Calu3 (cell line): Measurements from ENCODE around the gene SCN3B. TPM values are rescaled to one million over a fixed set of nuclear protein-coding genes. Genes with fewer than 3 reads are reported as not detected.

Source experiments
- BruUV-seq: library from RNA; stranded (reverse); fragments of 400-500 nt; replicated peaks from 2 replicates; lab custom pipeline; 2021; lab: Mats Ljungman, UMichigan
- CTCF ChIA-PET: fragments of 300-600 bp; sonication (Branson Sonifier 250); formaldehyde crosslinking; loops from one replicate; lab custom pipeline; 2022; ENCODE audit warnings: antibody characterized with exemption; lab: Charles Lee
- DNase-seq: peaks from one replicate; pipeline ENCODE4 v3.0.0; 2022
- H3K27ac Mint-ChIP-seq: one replicate; pipeline ENCODE4 v1.8.0; 2022; ENCODE audit warnings: mixed read lengths; ENCODE audit not compliant: unreplicated experiment
- H3K27me3 Mint-ChIP-seq: one replicate; pipeline ENCODE4 v1.8.0; 2022; ENCODE audit warnings: mixed read lengths; ENCODE audit not compliant: unreplicated experiment
- H3K36me3 Mint-ChIP-seq: one replicate; pipeline ENCODE4 v1.8.0; 2022; ENCODE audit warnings: mild to moderate bottlenecking, moderate library complexity, mixed read lengths; ENCODE audit not compliant: insufficient read depth, unreplicated experiment
- H3K4me1 Mint-ChIP-seq: one replicate; pipeline ENCODE4 v1.8.0; 2022; ENCODE audit warnings: mild to moderate bottlenecking, low read depth, mixed read lengths; ENCODE audit not compliant: unreplicated experiment
- H3K4me3 Mint-ChIP-seq: one replicate; pipeline ENCODE4 v1.8.0; 2022; ENCODE audit warnings: mild to moderate bottlenecking, low read depth, moderate library complexity, mixed read lengths; ENCODE audit not compliant: unreplicated experiment
- H3K9me3 Mint-ChIP-seq: one replicate; pipeline ENCODE4 v1.8.0; 2022; ENCODE audit warnings: low read depth, mixed read lengths; ENCODE audit not compliant: unreplicated experiment
- intact Hi-C: fragments of 100-400 bp; cut with micrococcal nuclease; formaldehyde crosslinking; loops from one replicate; pipeline ENCODE4 v1.10.0; 2022; ENCODE audit not compliant: unreplicated experiment
- total RNA-seq: library from RNA; stranded (reverse); gene quantifications from 2 replicates; pipeline ENCODE4 v1.2.3, GENCODE V29; 2022
- TF ChIP-seq, protein P1 (sequence below): fragments of 200-600 bp; IDR thresholded peaks from one replicate; pipeline ENCODE4 v1.8.0; 2022; ENCODE audit warnings: antibody characterized with exemption; ENCODE audit not compliant: unreplicated experiment

The SCN3B gene
- total RNA-seq, 1 experiment from 2014 or later: 0.45 TPM

- Mint-ChIP-seq H3K9me3 (no peaks in the 10 kb centered on the region), H3K36me3 (no peaks in the 10 kb centered on the region), H3K4me1 (no peaks in the 10 kb centered on the region), H3K27ac (no peak overlapping the region), H3K4me3 (no peak overlapping the region), H3K27me3 (peaks cover 58% of the 10 kb centered on the region)
- intact Hi-C loops: no loop called here
- CTCF ChIA-PET: no interaction called here
- no TSS peak for BruUV-seq
- DNase-seq: no peak
- TF ChIP-seq, protein P1, sequence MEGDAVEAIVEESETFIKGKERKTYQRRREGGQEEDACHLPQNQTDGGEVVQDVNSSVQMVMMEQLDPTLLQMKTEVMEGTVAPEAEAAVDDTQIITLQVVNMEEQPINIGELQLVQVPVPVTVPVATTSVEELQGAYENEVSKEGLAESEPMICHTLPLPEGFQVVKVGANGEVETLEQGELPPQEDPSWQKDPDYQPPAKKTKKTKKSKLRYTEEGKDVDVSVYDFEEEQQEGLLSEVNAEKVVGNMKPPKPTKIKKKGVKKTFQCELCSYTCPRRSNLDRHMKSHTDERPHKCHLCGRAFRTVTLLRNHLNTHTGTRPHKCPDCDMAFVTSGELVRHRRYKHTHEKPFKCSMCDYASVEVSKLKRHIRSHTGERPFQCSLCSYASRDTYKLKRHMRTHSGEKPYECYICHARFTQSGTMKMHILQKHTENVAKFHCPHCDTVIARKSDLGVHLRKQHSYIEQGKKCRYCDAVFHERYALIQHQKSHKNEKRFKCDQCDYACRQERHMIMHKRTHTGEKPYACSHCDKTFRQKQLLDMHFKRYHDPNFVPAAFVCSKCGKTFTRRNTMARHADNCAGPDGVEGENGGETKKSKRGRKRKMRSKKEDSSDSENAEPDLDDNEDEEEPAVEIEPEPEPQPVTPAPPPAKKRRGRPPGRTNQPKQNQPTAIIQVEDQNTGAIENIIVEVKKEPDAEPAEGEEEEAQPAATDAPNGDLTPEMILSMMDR: no peak
Observed at GRCh38 chr11:123682696-123683410, 28.4 kb upstream of the SCN3B start.

DNA sequence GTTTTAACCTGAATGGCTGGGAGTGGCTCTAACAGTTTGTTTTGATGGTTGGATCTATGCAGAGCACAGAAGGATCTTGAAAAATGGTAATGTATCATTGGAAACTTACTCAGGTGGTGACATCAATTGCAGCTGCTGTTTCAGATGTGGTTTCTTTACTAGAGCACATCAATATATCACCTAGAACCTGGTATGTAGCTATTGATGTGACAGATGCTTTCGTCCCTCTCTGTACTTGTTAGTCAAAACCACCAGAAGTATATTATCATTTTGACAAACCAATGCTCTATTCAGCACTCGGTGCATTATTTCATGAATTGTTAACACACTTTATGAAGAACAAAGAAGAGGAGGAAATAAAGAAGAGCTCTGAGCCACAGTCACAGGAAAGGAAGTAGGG is 26.6 kb upstream of the SCN3B start:
- TF ChIP-seq, protein P1: no peak
- Mint-ChIP-seq H3K4me1 (no peaks in the 10 kb centered on the region), H3K4me3 (no peak overlapping the region), H3K27ac (no peak overlapping the region), H3K9me3 (no peaks in the 10 kb centered on the region), H3K36me3 (no peaks in the 10 kb centered on the region), H3K27me3 (peaks cover 45% of the 10 kb centered on the region)
- no TSS peak for BruUV-seq
- CTCF ChIA-PET: no interaction called here
- intact Hi-C loops: no loop called here
- no peak for DNase-seq

GRCh38 chr11:123678246-123678645 is 23.8 kb upstream of the SCN3B start:
- peaks cover 39% of the 10 kb centered on the region for H3K27me3 Mint-ChIP-seq
- intact Hi-C loops: no loop called here
- no peaks in the 10 kb centered on the region for H3K36me3 Mint-ChIP-seq
- no peaks in the 10 kb centered on the region for H3K9me3 Mint-ChIP-seq
- BruUV-seq: no TSS peak
- CTCF ChIA-PET: interaction anchor here (0.6 kb wide), 1 partner anchor 960 kb away, joined by 3 read pairs; no protein-coding TSS in a partner anchor
- DNase-seq: no peak
- no peak overlapping the region for H3K4me3 Mint-ChIP-seq
- H3K27ac Mint-ChIP-seq: no peak overlapping the region
- TF ChIP-seq, protein P1: no peak
- no peaks in the 10 kb centered on the region for H3K4me1 Mint-ChIP-seq

- H3K4me3 Mint-ChIP-seq: no peak overlapping the region
- CTCF ChIA-PET: interaction anchor here (0.6 kb wide), 1 partner anchor 960 kb away, joined by 3 read pairs; no protein-coding TSS in a partner anchor
- intact Hi-C loops: no loop called here
- peaks cover 31% of the 10 kb centered on the region for H3K27me3 Mint-ChIP-seq
- H3K9me3 Mint-ChIP-seq: no peaks in the 10 kb centered on the region
- no peak for DNase-seq
- H3K36me3 Mint-ChIP-seq: no peaks in the 10 kb centered on the region
- H3K4me1 Mint-ChIP-seq: no peaks in the 10 kb centered on the region
- no TSS peak for BruUV-seq
- H3K27ac Mint-ChIP-seq: no peak overlapping the region
- TF ChIP-seq, protein P1: no peak
Observed at GRCh38 chr11:123677510-123677909, 23.1 kb upstream of the SCN3B start.
